Measurements from ENCODE around the gene DCD.

The DCD gene

GRCh38 chr12:54601841-54602240 lies 46.3 kb downstream of the DCD start:
- H3K4me3 ChIP-seq (ENCODE audit: low read length) = no peak overlapping the region
- no peak for TF ChIP-seq CTCF (conservative IDR thresholded peaks at IDR 0.05; ENCODE audit: low read depth, low read length)
- no peak for DNase-seq (ENCODE audit: low read depth)

- no peak for DNase-seq (ENCODE audit: low read depth)
- H3K4me3 ChIP-seq (ENCODE audit: low read length) = no peak overlapping the region
- no peak for TF ChIP-seq CTCF (conservative IDR thresholded peaks at IDR 0.05; ENCODE audit: low read depth, low read length)
Measured at GRCh38 chr12:54598970-54599369, 49.2 kb downstream of the DCD start.

GRCh38 chr12:54596526-54596946 lies 51.6 kb downstream of the DCD start:
- peak; percentile 12 for DNase-seq (ENCODE audit: low read depth)
- peak; percentile 96 for TF ChIP-seq CTCF (conservative IDR thresholded peaks at IDR 0.05; ENCODE audit: low read depth, low read length)

GRCh38 chr12:54595471-54595870 lies 52.7 kb downstream of the DCD start:
- DNase-seq (ENCODE audit: low read depth) = no peak
- no peak for TF ChIP-seq CTCF (conservative IDR thresholded peaks at IDR 0.05; ENCODE audit: low read depth, low read length)
- no peak overlapping the region for H3K4me3 ChIP-seq (ENCODE audit: low read length)

More at GRCh38 chr12:54596526-54596946, 51.6 kb downstream of the DCD start:
- no peak overlapping the region for H3K4me3 ChIP-seq (ENCODE audit: low read length)
